K562 (cell line): Measurements from ENCODE around the gene PEX3. TPM values are rescaled to one million over a fixed set of nuclear protein-coding genes. Genes with fewer than 3 reads are reported as not detected.
A peak's percentile ranks its signal among the peaks of the same experiment; 100 is the strongest.

Source experiments
- BRF2 ChIP-seq: IDR thresholded peaks from 3 replicates; pipeline ENCODE4 v1.6.1; 2011; ENCODE audit warnings: borderline replicate concordance, mild to moderate bottlenecking; ENCODE audit not compliant: insufficient read length, insufficient read depth
- CCNT2 ChIP-seq: IDR thresholded peaks from 2 replicates; pipeline ENCODE4 v1.6.1; 2011; ENCODE audit warnings: borderline replicate concordance, low read depth, mild to moderate bottlenecking, moderate library complexity, mixed read lengths, low read length; ENCODE audit not compliant: insufficient read length; ENCODE audit errors: extremely low read depth
- FUS ChIP-seq: fragments of 200-400 bp; formaldehyde crosslinking; optimal IDR thresholded peaks from 2 replicates; pipeline ENCODE3; 2017; ENCODE audit warnings: low read depth, low read length
- ID3 ChIP-seq, 2 experiments: fragments of 250-450 bp in 1 of 2; fragments of 450-650 bp in 1 of 2; sonication (Bioruptor Pico) in 1 of 2; IDR thresholded peaks; 2 replicates each; pipeline versions ENCODE4 v1.6.1 to v1.8.0; 2016 to 2021; ENCODE audit warnings: mild to moderate bottlenecking in 2 of 2, moderate library complexity in 2 of 2, missing compliant biosample characterization in 1 of 2, missing genetic modification characterization in 1 of 2
- MEF2D ChIP-seq: conservative IDR thresholded peaks from 2 replicates; pipeline ENCODE4 v1.6.1; 2016; ENCODE audit warnings: low read depth, missing genetic modification characterization, missing compliant biosample characterization
- RAD21 ChIP-seq, 2 experiments: fragments of 250-450 bp in 1 of 2; fragments of 450-650 bp in 1 of 2; sonication (Bioruptor Pico) in 1 of 2; formaldehyde crosslinking in 1 of 2; IDR thresholded peaks in 1 of 2; conservative IDR thresholded peaks in 1 of 2; 2 replicates each; pipeline versions ENCODE4 v1.4.0 to v1.8.0; 2020 to 2022; ENCODE audit warnings: mild to moderate bottlenecking in 2 of 2, moderate library complexity in 1 of 2
- RBM34 ChIP-seq: fragments of 200-400 bp; formaldehyde crosslinking; IDR thresholded peaks from 2 replicates; pipeline ENCODE4 v1.6.1; 2018; ENCODE audit warnings: low read length, borderline replicate concordance; ENCODE audit not compliant: insufficient read depth
- SIX5 ChIP-seq, 2 experiments: IDR thresholded peaks; 2 replicates each; pipeline ENCODE4 v1.6.1; 2011; ENCODE audit warnings: low read length in 2 of 2, borderline replicate concordance in 1 of 2, low read depth in 1 of 2, mild to moderate bottlenecking in 1 of 2, moderate library complexity in 1 of 2; ENCODE audit not compliant: insufficient read depth in 1 of 2
- SMAD4 ChIP-seq: fragments of 250-450 bp; sonication (Bioruptor Pico); conservative IDR thresholded peaks from 2 replicates; pipeline ENCODE4 v1.8.0; 2021; ENCODE audit warnings: inconsistent platforms, mild to moderate bottlenecking, moderate library complexity
- SMARCE1 ChIP-seq: fragments of 450-650 bp; IDR thresholded peaks from 2 replicates; pipeline ENCODE4 v1.7.1; 2016; ENCODE audit warnings: mild to moderate bottlenecking
- SREBF1 ChIP-seq: fragments of 150-350 bp; IDR thresholded peaks from 2 replicates; pipeline ENCODE4 v1.6.1; 2014; ENCODE audit warnings: antibody characterized with exemption, low read depth, low read length, borderline replicate concordance
- STAT5B ChIP-seq: fragments of 250-450 bp; sonication (Bioruptor Pico); IDR thresholded peaks from 2 replicates; pipeline ENCODE4 v1.8.0; 2021; ENCODE audit warnings: mild to moderate bottlenecking, inconsistent platforms
- ZNF133 ChIP-seq: fragments of 250-450 bp; sonication (Bioruptor Pico); IDR thresholded peaks from 2 replicates; pipeline ENCODE4 v1.4.0; 2020; ENCODE audit warnings: mild to moderate bottlenecking
- ZNF224 ChIP-seq: sonication (generic); formaldehyde crosslinking; IDR thresholded peaks from 2 replicates; pipeline ENCODE4 v1.8.0; 2022; ENCODE audit warnings: mild to moderate bottlenecking, missing genetic modification reagents
- ZNF41 ChIP-seq: fragments of 250-450 bp; sonication (Bioruptor Pico); conservative IDR thresholded peaks from 2 replicates; pipeline ENCODE4 v1.4.0; 2020; ENCODE audit warnings: mild to moderate bottlenecking
- ZNF583 ChIP-seq: fragments of 250-450 bp; sonication (Bioruptor Pico); IDR thresholded peaks from 2 replicates; pipeline ENCODE4 v1.4.0; 2020
- polyA plus RNA-seq, 8 experiments: library from polyadenylated mRNA; depleted of rRNA in 4 of 8; stranded (reverse) in 5 of 8; unstranded in 3 of 8; fragments of >200 nt; fragmentation: Nextera tagmentation in 2 of 8; fragmentation: Illumina TruSeq in 1 of 8; extraction: Ambion mirVana in 2 of 8; extraction: Trizol in 1 of 8; gene quantifications; 2 replicates each; pipeline versions ENCODE4 v1.2.1 to v1.2.3, GENCODE V29; 2011 to 2014; ENCODE audit warnings: inconsistent platforms in 1 of 8, missing spikeins in 1 of 8
- total RNA-seq, 7 experiments: library from RNA; depleted of rRNA in 6 of 7; stranded (reverse); fragments of >200 nt in 6 of 7; fragmentation: Illumina TruSeq in 2 of 7; extraction: Trizol in 2 of 7; gene quantifications; 2 replicates each; pipeline versions ENCODE4 v1.2.1 to v1.2.3, GENCODE V29; 2011 to 2021; ENCODE audit warnings: low replicate concordance in 1 of 7

The PEX3 gene
- total and polyA plus RNA-seq, 9 of the 15 experiments (the other 6 are each of a cell fraction or from before 2014, with no cell fraction given) = 17.3 to 69.6 (median 32.7) TPM

- TF ChIP-seq SMAD4 (CRISPR knock-in tag) = peak; percentile 88
- TF ChIP-seq MEF2D (tag) = peak; percentile 77
- TF ChIP-seq RAD21 (CRISPR knock-in tag; conservative IDR thresholded peaks at IDR 0.05 in 1 of 2, IDR thresholded peaks at IDR 0.05 in 1 of 2) = no peak; a peak in 1 of 4 replicates
- TF ChIP-seq RBM34 = no peak
- no peak for TF ChIP-seq BRF2
- TF ChIP-seq SIX5 (IDR thresholded peaks at IDR 0.05; ENCODE audit: borderline replicate concordance in 1 of 2, insufficient read depth in 1 of 2, low read depth in 1 of 2, low read length in 2 of 2) = peak; percentile 63 to 70; a peak in 3 of 4 replicates
- no peak for TF ChIP-seq FUS
- TF ChIP-seq STAT5B = no peak
- peak; percentile 70; the same call in 1 of the 2 replicates for TF ChIP-seq ZNF583 (CRISPR knock-in tag)
- no peak for TF ChIP-seq ID3 (CRISPR knock-in tag; IDR thresholded peaks at IDR 0.05)
- peak; percentile 93 for TF ChIP-seq ID3 (tag; IDR thresholded peaks at IDR 0.05)
- peak; percentile 92 for TF ChIP-seq CCNT2
- no peak; the same call in 1 of the 2 replicates for TF ChIP-seq SMARCE1
- TF ChIP-seq ZNF224 (CRISPR knock-in tag) = no peak
- TF ChIP-seq SREBF1 = peak; percentile 64; the same call in 1 of the 2 replicates
- TF ChIP-seq ZNF41 (CRISPR knock-in tag) = no peak
- no peak for TF ChIP-seq ZNF133 (CRISPR knock-in tag)
These were observed at the start of gene PEX3, which contains the start of gene ADAT2 (continued) for GRCh38 chr6:143450453-143451371.
